ENCODE data around the gene TMPRSS3. TPM values are rescaled to one million over a fixed set of nuclear protein-coding genes. Genes with fewer than 3 reads are reported as not detected.

The TMPRSS3 gene
- polyA plus RNA-seq, 10 donors: 0.05 to 0.13 TPM; not detected in 8

DNA sequence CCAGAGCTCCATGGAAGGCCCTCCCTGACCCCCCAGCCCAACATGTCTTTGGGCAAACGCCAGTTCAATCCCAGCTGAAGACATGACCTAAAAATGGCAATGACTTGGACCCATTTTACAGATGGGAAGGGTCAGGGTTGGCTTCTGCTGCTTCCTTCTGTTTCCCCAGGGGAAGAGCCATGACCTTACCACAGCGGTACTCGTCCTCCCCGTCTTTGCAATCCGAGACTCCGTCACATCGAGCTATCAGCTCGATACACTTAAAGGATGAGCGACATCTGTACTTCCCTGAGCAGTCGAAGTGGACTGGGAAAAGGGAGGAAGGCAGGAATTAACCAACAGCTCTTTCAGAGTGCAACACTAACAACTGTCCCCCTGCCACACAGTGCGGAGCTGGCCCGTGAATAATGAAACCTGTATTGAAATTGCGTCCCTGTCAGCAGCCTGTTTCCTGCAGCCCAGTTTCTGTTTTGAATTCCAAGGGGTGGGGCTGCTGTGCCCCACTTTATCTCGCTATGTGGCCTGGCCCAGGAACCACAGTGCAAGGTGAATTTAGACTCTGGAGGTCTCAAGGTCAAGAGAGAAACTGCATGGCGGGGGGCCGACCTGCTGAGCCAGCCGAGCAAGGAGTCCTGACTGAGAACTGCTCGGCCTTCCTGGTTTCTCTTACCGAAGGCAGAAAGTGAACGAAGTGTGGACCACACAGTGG, 7.0 kb downstream of the TMPRSS3 start:
- no peak for DNase-seq

DNA sequence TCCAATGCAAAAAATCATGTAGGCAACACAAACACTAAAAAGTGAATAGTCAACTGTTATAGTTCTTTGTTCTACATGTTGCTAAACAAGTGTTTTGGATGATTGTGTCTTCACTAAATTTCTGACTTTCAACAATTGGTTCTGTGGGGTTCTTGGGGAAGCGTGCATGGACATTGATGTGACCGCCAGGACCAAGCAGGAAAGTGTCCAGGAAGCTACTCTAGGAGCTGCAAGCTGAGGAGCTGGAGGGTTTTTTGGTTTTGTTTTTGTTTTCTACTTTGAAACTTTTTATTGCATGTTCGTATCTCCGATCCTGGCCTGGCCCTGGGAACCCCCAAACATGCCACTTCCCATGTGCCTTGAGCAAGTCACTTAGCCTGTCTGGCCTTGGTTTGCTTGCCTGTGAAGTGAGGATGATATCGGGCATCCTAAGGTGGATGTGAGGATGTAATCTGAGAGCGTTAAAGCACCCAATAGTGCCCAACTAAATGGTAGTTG, 8.0 kb downstream of the TMPRSS3 start:
- no peak for DNase-seq

DNA sequence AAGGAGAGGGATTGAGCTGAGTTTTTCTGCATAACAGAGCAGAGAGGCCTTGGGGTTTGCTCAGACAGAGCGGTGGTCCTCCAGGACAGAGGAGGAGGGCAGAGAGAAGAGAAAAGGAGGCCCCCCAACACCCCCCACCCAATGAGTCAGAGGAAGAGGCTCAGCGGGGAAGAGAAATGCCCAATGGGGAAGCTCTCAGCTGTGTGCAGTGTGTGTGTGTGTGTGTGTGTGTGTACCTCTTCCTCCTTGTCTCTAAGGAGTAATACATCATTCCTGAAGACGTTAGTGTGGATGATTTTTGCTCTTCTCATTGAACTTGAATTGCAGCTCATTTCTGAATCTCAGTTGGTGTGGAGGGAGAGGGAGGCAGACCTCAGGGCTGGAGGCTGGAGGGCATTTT, 8.7 kb downstream of the TMPRSS3 start:
- no peak for DNase-seq

DNA sequence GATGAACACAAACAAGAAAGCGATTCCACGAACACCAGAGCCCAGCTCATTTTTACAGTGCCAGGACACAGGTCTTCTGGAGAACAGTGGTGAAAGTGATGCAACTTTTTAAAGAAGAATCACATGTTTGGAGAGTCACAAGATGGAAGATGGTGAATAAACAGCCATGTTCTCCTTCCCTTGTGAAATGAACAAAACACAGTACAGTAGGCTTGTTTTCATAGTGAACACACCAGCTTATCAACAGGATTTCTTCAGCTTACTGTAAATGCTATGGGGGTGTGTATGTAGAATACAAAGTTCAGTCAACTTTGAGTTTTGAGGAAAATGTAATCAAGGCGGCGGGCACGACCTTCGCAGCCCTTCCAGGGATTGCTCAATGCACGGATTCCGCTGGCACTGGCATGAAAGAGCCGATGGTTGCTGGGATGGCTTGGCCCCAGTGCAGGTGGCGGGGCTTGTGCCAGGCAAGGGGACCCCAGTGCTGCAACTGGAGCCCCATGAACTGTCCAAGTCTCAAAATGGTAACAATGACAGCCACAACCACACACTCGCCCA, 9.7 kb downstream of the TMPRSS3 start:
- no peak for DNase-seq

DNA sequence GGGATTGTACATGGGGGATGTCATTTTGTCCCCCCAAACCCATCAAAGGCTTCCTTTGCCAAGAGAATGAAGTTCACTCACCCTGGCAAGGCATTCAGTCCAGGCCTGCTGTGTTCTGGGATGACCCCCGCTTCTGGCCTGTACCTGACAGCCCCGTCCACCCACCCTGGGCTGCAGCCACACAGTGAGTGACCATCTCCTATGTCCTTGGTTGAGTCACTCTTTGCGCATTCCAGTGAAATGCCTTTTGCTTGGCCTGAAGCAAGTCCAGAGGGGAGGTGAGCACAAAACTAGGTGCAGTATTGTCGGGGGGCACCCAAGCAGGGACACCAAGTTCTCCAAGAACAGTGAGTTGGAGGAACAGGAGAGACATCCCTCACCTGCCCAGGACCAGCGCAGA, 10.2 kb downstream of the TMPRSS3 start:
- DNase-seq: no peak

DNA sequence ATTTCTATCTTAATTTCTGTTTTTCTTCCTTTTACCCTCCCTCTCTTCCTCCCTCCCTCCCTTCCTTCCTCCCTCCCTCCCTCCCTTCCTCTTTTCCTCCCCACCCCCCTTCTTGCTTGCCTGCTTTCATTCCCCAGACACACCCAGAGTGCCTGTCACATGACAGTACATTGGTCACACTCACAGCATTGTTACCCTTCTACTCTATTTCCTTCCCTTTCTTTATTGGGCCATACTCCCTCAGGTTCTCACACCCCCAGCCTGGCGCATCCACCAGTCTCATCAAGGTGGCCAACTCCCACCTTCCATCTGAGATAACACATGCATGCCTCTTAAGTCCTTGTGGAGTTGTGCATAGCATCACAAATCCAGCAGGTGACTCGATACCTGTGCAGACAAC, 10.9 kb downstream of the TMPRSS3 start:
- DNase-seq: no peak

DNA sequence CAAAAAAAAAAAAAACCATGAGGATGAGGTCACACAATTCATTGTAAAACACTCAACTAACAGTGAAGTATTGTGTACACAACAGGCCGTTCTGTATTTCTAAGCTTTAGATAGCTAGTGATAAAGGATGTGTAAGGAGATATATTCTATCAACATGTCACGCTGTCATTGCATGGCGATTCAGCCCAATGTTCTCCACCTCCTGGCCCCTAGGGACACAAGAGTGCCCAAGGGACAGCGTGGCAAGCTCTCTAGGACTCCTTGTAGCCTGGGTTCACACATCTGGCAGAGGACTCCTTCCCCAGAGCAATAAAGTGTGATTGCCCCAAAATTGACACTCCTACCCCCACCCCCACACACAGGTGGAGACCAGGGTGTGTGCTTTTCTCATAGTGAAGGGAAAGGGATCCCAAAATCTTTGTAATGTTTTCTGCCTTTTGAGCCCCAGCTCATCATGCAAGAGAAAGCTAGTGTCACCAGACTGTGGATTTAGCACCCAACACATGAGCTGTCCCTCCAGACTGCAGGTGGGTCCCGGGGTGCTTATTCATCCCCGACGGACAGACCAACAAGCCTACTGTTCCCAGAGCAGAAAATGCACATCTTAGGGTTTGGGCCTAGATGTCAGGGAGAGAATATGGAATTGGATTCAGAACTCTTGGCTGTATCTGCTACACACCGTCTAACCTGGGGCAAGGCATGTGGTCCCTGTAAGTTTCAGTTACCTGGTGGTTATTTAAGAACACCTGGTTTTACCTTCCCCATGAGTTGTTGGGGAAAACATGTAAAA, 11.5 kb downstream of the TMPRSS3 start:
- DNase-seq: no peak

DNA sequence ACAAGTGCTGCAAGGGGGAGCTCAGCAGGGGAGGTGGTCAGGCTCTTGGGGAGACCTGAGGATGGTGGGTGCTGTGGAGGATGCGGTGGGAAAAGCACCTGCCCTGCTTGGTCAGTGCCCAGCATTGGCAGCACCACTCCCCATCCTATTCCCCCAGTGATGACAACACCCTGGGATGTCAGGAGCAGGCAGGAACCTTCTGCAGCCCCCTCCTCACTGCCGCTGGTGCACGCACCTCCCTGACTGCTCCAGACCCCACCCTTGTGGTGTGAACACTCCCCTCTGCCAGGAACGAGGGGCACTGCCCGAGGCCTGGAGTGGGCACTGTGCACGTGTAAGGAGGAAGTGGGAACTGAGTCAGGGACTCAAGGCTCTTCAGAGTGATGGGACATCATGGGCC, 12.5 kb downstream of the TMPRSS3 start:
- no peak for DNase-seq

DNA sequence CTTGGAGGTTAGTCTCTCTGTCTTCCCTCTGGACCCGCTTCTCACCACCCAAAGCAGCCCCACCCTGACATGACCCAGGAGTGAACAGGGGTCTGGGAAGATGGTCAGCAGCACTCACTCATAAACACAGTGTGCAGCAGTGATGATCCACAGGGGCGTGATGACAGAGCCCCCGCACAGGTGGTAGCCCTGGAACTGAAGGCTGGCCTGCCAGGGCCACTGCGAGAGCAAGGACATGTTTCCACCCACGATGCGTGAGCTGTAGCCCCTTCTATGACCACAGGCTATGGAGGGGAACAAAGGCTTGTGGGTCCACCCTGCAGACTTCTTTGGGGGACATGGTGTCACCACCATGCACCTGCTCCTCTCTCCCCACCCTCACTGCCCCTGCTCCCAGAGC, 12.9 kb downstream of the TMPRSS3 start:
- DNase-seq: no peak

DNA sequence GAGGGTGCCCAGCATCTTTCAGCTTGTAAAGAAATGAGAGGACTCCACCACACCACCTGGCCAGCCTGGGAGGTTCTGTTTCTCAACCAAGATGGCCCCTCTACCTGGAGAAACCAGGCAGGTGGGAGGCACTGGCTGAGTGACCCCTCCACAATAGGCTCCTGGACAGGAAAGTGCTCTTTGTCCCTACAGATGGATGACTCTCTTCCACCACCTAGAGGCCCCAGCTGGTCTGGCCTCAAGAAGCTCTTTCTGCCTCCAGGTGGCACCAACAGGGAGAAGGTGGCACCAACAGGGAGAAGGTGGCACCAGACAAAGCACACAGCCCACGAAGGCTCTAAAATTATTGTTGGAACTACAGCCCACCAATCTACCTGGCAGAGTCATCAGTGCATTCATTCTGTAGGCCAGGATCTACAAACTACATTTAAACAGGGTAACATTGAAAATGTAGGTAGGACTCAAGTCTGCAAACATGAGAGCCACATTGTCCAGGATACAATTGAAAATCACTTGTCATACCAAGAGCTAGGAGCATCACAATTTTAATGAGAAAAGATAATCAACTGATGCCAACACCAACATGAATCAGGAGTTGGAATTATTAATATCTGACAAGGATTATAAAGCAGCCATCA, 14.4 kb downstream of the TMPRSS3 start:
- no peak for DNase-seq

DNA sequence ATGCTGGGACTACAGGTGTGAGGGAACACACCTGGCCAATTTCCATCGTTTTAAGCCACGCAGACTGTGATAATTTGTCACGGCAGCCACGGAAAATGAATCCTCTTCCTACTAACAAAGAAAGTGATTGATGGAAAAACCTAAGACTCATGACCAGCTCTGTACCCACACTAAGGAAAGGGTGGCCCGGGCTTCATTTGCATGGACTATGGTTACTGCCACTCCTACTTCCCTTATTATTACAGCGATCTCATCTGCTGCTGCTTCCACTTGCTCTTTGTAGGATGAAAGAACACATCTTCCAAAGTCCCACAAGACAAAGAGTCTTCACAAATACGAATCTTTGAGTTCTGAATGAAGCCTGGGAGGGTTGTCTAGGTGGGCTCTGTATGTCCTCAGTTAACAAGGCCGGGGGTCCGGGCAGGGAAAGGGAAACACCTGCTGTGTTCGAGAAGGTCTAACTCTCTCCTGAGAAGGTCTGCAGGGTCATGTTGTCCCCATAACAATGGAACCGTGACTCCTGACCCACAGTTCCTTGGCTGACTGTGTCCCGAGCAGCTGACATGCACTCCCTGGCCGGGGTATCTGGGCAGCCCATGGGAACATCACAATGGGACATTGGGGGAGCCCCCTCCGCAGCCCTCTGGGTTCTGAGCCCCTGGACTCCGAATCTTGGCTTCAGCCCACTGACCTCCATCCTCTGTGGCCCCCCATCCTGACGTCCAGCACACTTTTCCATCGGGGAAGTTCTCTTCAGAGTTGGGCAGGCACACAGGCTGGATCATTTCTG, 16.2 kb downstream of the TMPRSS3 start:
- no peak for DNase-seq

DNA sequence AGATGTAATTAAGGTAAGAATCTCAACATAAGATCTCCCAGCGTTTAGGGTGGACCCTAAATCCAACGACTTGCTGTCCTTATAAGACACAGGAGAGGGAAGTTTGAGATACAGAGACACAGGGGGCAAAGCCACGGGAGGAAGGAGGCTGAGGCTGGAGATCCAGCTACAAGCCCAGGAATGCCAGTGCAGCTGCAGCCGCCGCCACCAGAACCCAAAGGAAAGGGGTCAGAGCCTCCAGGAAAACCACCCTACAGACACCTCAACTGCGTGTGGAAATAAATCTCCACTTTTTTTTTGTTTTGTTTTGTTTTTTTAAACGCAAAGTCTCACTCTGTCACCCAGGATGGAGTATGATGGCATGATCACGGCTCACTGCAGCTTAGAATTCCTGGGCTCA, 17.4 kb downstream of the TMPRSS3 start:
- DNase-seq: no peak

DNA sequence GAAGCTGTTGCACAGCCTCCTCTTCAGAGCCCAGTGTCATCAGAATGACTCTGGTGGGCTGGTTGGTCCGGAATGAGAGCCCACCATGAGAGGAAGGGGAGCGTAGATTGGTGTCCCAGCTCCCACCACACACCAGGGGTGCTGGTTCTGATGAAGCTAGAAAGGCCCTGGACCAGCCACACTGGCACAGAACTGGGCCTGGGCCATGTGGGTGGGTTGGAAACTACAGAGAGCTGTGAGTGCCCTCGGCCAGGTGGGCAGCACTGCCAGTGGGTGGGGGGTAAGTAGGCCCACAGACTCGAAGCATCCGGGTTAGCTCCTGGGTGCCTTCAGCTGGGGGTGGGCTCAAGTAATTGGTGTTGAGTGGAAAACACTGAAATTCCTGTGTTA, 17.9 kb downstream of the TMPRSS3 start:
- DNase-seq: no peak

DNA sequence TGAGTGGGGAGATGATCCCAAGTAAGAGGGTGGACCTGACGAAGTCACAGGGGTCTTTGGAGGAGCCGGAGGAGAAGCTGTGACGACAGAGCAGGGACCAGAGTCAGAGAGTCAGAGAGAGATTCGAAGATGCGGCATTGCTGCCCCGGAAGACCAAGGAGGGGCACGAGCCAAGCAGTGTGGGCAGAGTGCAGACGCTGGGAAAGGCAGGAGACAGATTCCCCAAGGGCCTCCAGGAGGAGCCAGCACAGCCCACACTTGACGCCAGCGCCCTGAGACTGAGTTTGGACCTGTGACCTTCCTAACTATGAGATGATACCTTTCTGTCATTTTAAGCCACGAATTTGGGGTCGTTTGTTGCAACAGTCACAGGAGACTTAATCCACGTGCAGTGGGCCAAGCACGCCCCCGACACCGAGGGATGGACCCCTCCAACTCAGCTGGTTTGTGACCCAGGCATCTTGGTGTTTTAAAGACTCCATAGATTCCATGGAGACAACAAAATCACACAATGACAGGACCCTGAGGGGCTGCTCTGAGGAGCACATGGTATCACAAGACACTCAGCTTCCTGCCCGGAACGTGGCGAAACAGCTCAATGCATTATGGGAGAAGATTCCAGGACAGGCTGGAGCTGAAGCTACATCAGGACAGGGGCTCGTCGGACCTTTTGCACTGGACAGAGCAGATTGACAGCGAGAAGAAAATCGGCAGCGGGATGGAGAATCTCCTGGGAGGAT, 18.5 kb downstream of the TMPRSS3 start:
- DNase-seq: no peak

DNA sequence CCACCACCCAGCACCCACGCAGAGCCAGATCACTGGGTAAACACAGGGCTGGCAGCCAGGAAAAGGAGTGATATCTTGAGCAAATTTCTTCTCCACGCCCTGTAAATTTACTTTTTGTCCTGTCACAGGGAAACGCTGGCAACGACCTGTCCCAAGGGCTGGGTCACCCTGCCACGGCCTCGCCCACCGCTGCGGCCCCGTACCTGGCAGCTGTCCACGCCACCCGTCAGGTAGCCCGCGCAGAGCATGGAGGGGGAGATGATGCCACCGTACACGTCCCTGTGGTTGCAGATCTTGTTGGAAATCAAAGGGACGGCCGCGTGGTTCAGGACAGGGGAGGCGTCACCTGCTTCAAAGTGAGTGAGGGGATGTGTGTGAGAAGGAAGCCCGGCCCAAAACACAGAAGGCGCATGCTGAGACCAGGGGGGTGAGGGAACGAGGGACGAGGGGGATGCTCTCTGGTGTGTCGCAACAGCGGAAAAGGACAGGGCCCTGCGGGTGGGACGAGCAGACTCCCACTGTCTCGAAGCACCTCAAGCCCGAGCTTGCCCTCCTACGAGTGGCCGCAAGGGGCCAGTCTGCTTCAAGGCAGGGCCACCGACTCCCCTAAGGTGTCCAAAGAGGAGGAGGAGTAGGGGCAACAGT, 19.4 kb downstream of the TMPRSS3 start:
- DNase-seq: no peak

DNA sequence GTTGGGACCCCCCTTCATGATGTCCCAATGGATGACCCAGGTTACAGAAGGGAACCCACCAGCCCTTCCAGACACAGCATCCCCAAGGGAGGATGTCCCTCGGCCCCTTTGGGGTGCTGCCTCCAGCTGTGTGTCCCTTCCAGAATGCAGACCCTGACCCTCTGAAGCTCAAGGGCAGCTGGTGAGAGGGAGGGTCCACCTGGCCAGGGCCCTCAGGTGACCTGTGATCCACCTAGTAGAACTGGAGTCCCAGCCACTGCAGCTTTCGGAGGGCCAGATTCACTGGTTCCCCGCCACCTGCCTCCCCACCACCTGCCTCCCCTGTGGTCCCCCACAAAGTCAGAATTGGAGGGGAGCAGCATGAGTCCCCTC, 19.9 kb downstream of the TMPRSS3 start:
- DNase-seq: no peak

DNA sequence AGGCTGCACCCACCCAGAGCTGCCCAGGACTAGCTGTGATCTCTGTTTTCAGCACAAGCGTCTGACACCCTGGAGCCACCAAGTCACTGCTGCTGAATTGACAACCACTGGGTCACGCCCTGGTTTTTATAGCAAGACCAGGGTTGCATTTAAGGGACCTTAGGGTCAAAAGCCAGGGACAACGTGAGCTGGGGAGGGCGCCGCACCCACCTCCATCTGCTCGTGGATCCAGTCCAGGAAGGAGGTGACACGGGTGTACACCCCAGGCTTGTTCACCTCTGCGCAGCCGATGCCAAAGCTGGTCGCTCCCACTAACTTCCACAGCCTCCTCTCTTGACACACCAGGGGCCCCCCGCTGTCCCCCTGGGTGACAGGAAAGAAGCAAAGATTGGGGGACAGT, 20.3 kb downstream of the TMPRSS3 start:
- no peak for DNase-seq

DNA sequence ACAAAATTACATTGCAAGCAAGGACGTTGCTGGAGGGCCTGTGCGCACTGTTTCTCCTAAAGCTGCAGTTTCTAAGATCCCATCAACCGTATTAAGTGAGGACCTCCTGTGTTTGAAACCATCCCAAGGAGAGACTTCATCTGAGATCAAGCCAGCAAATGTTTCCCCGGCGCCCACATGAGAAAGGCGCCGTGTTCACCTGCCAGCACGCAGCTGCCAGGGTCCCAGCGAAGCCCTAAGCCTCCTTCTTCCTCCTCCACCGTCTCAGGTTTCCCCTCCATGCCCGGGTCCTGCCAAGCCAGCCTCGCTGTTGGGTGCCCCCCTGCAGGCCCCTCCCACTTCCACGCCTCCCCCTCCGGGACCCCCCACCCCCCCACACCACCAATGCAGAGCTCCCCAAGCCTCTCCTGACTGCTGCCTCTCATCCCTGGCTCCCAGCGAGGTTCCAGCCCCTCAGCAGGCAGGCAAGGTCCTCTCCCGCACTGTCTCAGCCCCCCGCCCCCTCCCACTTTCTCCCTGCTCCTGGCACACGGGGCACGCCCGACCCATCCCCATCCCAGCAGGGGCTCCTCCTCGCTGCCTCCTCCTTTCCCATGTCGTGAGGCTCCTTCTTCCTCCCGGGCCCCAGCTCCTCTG, 20.9 kb downstream of the TMPRSS3 start:
- no peak for DNase-seq

DNA sequence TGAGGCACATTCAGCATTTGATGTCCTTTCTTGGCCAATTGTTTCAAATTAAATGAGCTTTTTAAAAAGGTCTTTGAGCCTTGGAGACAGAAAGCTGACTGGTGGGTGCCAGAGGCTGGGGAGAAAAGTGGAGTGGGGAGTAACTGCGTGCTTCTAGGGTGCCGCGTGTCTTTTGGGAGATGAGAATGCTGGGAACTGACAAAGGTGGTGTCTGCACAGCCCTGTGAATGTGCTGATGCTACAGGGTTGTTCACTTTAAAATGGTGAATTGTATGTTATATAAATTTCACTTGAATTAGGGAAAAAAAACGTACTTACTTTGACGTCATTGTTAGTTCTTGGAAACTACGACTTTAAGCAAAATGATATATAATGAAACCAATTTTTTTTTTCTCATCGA, 21.4 kb downstream of the TMPRSS3 start:
- no peak for DNase-seq

DNA sequence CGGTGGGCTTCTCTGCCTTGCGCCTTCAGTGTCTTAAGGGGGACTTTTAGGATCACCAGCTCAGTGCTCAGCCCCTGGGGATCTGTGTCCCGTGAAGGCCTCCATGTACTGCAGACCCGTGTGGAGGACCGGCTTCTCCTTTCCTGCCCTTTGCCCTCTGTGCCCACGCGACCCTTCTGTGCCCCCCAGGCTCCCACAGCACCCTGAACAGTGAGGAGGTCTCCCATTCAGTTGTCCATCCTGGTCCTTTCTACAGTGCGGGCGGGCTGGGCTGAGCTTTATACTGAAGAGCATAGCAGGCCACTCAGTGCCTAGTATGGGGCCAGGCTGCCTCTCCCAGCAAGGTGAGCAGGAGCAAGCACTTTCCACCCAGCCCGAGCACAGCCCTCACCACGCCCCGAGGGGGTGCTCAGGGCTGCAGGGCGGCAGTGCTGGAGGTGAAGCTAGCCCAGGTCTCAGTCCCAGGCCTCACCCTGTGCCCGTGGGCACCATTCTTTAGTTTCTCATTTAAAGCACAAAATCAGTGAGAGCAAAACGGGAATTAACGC, 21.9 kb downstream of the TMPRSS3 start:
- DNase-seq: no peak
